ENCODE results near the gene CUL9. TPM values are rescaled to one million over a fixed set of nuclear protein-coding genes. Genes with fewer than 3 reads are reported as not detected.

CUL9 gene
- total RNA-seq (10 to 100 TPM in 1 of 2 donors, 1 to 10 TPM in 1; 7.5 to 21.8 TPM), polyA plus RNA-seq (1 to 10 TPM; 6.5 to 7.5 TPM)

- Histone ChIP-seq H3K4me3 (ENCODE audit: low read depth in 1 of 3, low read length in 3 of 3) (peak within 1 kb of the TSS; percentile 73 to 89 (median 86)), H3K4me1 (ENCODE audit: control insufficient read depth in 4 of 4, insufficient read depth in 4 of 4, low read length in 3 of 4) (peaks cover 0 to 18% (median 17%) of the 10 kb centered on the region in 4 donors), H3K9me3 (ENCODE audit: control insufficient read depth in 4 of 4, low read length in 3 of 4) (no peaks in the 10 kb centered on the region), H3K9ac (ENCODE audit: low read depth in 1 of 2, low read length in 2 of 2) (peak within 1 kb of the TSS; percentile 61 to 63), H3K27ac (ENCODE audit: low read depth in 1 of 2, low read length in 2 of 2) (peak within 1 kb of the TSS; percentile 57 to 71), H3K27me3 (ENCODE audit: control insufficient read depth in 4 of 4, insufficient read depth in 4 of 4, low read length in 3 of 4) (no peaks in the 10 kb centered on the region), H3K36me3 (ENCODE audit: control insufficient read depth in 4 of 4, insufficient read depth in 3 of 4, low read depth in 1 of 4, low read length in 3 of 4) (peaks cover 14 to 41% (median 21%) of the 10 kb centered on the region in 4 donors)
- TF ChIP-seq CTCF (IDR thresholded peaks at IDR 0.05; ENCODE audit: low read depth, low read length, missing input control): no peak
- peak in 1 of 2 donors; percentile 86 for TF ChIP-seq GABPA (IDR thresholded peaks at IDR 0.05 in 1 of 2, conservative IDR thresholded peaks at IDR 0.05 in 1 of 2)
- no peak for TF ChIP-seq FOXA2 (IDR thresholded peaks at IDR 0.05)
- TF ChIP-seq FOXA1 (IDR thresholded peaks at IDR 0.05): peak; percentile 51
- TF ChIP-seq, protein P1, sequence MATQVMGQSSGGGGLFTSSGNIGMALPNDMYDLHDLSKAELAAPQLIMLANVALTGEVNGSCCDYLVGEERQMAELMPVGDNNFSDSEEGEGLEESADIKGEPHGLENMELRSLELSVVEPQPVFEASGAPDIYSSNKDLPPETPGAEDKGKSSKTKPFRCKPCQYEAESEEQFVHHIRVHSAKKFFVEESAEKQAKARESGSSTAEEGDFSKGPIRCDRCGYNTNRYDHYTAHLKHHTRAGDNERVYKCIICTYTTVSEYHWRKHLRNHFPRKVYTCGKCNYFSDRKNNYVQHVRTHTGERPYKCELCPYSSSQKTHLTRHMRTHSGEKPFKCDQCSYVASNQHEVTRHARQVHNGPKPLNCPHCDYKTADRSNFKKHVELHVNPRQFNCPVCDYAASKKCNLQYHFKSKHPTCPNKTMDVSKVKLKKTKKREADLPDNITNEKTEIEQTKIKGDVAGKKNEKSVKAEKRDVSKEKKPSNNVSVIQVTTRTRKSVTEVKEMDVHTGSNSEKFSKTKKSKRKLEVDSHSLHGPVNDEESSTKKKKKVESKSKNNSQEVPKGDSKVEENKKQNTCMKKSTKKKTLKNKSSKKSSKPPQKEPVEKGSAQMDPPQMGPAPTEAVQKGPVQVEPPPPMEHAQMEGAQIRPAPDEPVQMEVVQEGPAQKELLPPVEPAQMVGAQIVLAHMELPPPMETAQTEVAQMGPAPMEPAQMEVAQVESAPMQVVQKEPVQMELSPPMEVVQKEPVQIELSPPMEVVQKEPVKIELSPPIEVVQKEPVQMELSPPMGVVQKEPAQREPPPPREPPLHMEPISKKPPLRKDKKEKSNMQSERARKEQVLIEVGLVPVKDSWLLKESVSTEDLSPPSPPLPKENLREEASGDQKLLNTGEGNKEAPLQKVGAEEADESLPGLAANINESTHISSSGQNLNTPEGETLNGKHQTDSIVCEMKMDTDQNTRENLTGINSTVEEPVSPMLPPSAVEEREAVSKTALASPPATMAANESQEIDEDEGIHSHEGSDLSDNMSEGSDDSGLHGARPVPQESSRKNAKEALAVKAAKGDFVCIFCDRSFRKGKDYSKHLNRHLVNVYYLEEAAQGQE (IDR thresholded peaks at IDR 0.05): peak; percentile 22
- TF ChIP-seq HNF4A (conservative IDR thresholded peaks at IDR 0.05): no peak
- peak; percentile 68 to 83 for TF ChIP-seq RXRA (IDR thresholded peaks at IDR 0.05)
- peak; percentile 29 for TF ChIP-seq YY1 (IDR thresholded peaks at IDR 0.05)
- peak in 1 of 2 donors; percentile 37 for TF ChIP-seq RAD21 (IDR thresholded peaks at IDR 0.05)
- TF ChIP-seq ZBTB33 (IDR thresholded peaks at IDR 0.05): peak; percentile 51
- peak; percentile 50 for TF ChIP-seq SP1 (IDR thresholded peaks at IDR 0.05)
- no peak for TF ChIP-seq HNF4G (IDR thresholded peaks at IDR 0.05)
- peak; percentile 78 for DNase-seq (ENCODE audit: low spot score)
- 1% methylated on average over 51 of the region's 51 CpGs for WGBS
Measured at GRCh38 chr6:43181942-43182860, at the start of gene CUL9. Gene CUL9 (plus strand): TSS chr6:43182196. CDS start chr6:43184311, 2,115 bp downstream.

DNA sequence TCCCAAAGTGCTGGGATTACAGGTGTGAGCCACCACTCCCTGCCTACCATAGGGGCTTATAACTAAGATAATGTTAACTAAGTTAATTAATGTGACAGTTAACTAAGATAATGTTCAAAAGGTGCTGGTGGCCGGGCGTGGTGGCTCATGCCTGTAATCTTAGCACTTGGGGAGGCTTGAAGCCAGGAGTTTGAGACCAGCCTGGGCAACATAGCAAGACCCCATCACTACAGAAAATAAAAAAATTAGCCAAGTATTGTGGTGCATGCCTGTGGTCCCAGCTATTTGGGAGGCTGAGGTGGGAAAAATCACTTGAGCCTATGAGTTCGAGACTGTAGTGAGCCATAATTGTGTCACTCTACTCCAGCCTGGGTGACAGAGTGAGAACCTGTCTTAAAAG is 43.7 kb upstream of the CUL9 start:
- Histone ChIP-seq H3K27ac (ENCODE audit: low read depth in 1 of 2, low read length in 2 of 2) (no peak overlapping the region), H3K4me3 (ENCODE audit: low read depth in 1 of 3, low read length in 3 of 3) (no peak overlapping the region), H3K9ac (ENCODE audit: low read depth in 1 of 2, low read length in 2 of 2) (no peak overlapping the region), H3K27me3 (ENCODE audit: control insufficient read depth in 4 of 4, insufficient read depth in 4 of 4, low read length in 3 of 4) (no peaks in the 10 kb centered on the region), H3K36me3 (ENCODE audit: control insufficient read depth in 4 of 4, insufficient read depth in 3 of 4, low read depth in 1 of 4, low read length in 3 of 4) (no peaks in the 10 kb centered on the region), H3K9me3 (ENCODE audit: control insufficient read depth in 4 of 4, low read length in 3 of 4) (no peaks in the 10 kb centered on the region), H3K4me1 (ENCODE audit: control insufficient read depth in 4 of 4, insufficient read depth in 4 of 4, low read length in 3 of 4) (peaks cover 0 to under 1% (median under 1%) of the 10 kb centered on the region in 4 donors)
- 97% methylated on average over 3 of the region's 3 CpGs for WGBS
- no peak for DNase-seq (ENCODE audit: low spot score)
- TF ChIP-seq RXRA (IDR thresholded peaks at IDR 0.05): no peak
- no peak for TF ChIP-seq GABPA (IDR thresholded peaks at IDR 0.05 in 1 of 2, conservative IDR thresholded peaks at IDR 0.05 in 1 of 2)
- no peak for TF ChIP-seq NR2F2 (IDR thresholded peaks at IDR 0.05)
- TF ChIP-seq, protein P1 (IDR thresholded peaks at IDR 0.05): no peak
- no peak for TF ChIP-seq YY1 (IDR thresholded peaks at IDR 0.05)
- no peak for TF ChIP-seq ZBTB33 (IDR thresholded peaks at IDR 0.05)
- TF ChIP-seq JUND (IDR thresholded peaks at IDR 0.05): no peak
- no peak for TF ChIP-seq TAF1 (conservative IDR thresholded peaks at IDR 0.05)
- no peak for TF ChIP-seq FOXA2 (IDR thresholded peaks at IDR 0.05)
- TF ChIP-seq EGR1 (IDR thresholded peaks at IDR 0.05; ENCODE audit: low read depth in 2 of 2): no peak
